Mammary epithelial cell (primary cell): Measurements from ENCODE around the gene FIGN.

Experiments
- CTCF ChIP-seq, 2 donors: IDR thresholded peaks in 1 of 2; conservative IDR thresholded peaks in 1 of 2; 2 replicates each; pipeline ENCODE4 v1.5.1; 2011 to 2012; ENCODE audit warnings: inconsistent platforms in 2 of 2, low read length in 2 of 2, mild to moderate bottlenecking in 2 of 2, control low read depth in 1 of 2, low read depth in 1 of 2; ENCODE audit not compliant: insufficient read depth in 1 of 2; ENCODE audit errors: extremely low read depth in 1 of 2
- EZH2 ChIP-seq: IDR thresholded peaks from 2 replicates; pipeline ENCODE4 v1.6.1; 2012; ENCODE audit warnings: low read length, inconsistent platforms, borderline replicate concordance

- TF ChIP-seq CTCF (conservative IDR thresholded peaks at IDR 0.05 in 1 of 2, IDR thresholded peaks at IDR 0.05 in 1 of 2; ENCODE audit: extremely low read depth in 1 of 2, insufficient read depth in 1 of 2, low read depth in 1 of 2, low read length in 2 of 2), result no peak
- TF ChIP-seq EZH2, result no peak
Observed at GRCh38 chr2:163719331-163719730, 16.5 kb downstream of the FIGN start.
